Erythroblast (primary cell): Measurements from ENCODE around the gene TMEM86B.

Source experiments
- GATA1 ChIP-seq: IDR thresholded peaks from 2 replicates; pipeline ENCODE4 v1.6.1; 2011; ENCODE audit warnings: low read depth, mild to moderate bottlenecking, control low read depth, low read length, moderate library complexity
- POLR2A ChIP-seq: IDR thresholded peaks from 2 replicates; pipeline ENCODE4 v1.6.1; 2011; ENCODE audit warnings: mild to moderate bottlenecking, low read length

- TF ChIP-seq POLR2A (no peak), GATA1 (no peak)
Measured at GRCh38 chr19:55231391-55232285, 3.1 kb upstream of the TMEM86B start.
